Measurements from ENCODE around the gene ADSL.

ADSL gene

DNA sequence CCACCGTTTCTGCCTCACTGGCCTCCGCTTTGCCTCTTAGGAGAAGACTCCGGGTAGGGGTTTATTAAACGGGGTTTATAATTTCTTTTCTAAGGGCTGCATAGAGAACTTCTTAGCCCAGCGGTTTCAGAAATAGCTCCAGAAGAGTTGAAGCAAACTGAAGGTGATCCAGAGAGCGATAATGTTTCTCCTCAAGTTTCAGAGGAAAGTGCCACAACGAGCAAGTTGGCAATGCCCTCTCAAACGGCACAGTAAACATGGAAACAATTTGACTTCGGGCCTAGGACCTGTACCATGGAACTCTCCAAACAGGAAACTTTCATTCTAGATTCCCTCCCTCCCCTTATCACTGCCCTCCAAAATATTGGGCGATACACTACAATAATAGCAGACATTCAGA lies 1.0 kb downstream of the ADSL start:
- no peak for DNase-seq
- TF ChIP-seq, protein P1, sequence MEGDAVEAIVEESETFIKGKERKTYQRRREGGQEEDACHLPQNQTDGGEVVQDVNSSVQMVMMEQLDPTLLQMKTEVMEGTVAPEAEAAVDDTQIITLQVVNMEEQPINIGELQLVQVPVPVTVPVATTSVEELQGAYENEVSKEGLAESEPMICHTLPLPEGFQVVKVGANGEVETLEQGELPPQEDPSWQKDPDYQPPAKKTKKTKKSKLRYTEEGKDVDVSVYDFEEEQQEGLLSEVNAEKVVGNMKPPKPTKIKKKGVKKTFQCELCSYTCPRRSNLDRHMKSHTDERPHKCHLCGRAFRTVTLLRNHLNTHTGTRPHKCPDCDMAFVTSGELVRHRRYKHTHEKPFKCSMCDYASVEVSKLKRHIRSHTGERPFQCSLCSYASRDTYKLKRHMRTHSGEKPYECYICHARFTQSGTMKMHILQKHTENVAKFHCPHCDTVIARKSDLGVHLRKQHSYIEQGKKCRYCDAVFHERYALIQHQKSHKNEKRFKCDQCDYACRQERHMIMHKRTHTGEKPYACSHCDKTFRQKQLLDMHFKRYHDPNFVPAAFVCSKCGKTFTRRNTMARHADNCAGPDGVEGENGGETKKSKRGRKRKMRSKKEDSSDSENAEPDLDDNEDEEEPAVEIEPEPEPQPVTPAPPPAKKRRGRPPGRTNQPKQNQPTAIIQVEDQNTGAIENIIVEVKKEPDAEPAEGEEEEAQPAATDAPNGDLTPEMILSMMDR (IDR thresholded peaks at IDR 0.05; ENCODE audit: low read depth, low read length): no peak
- H3K27ac ChIP-seq: peak overlapping the region; percentile 86
- H3K4me3 ChIP-seq (ENCODE audit: low read depth, low read length): peak overlapping the region; percentile 94
- H3K27me3 ChIP-seq (ENCODE audit: insufficient read depth, low read depth, severe bottlenecking): no peaks in the 10 kb centered on the region
- H3K36me3 ChIP-seq: peaks cover 40% of the 10 kb centered on the region
- H3K9me3 ChIP-seq (ENCODE audit: severe bottlenecking): no peaks in the 10 kb centered on the region

DNA sequence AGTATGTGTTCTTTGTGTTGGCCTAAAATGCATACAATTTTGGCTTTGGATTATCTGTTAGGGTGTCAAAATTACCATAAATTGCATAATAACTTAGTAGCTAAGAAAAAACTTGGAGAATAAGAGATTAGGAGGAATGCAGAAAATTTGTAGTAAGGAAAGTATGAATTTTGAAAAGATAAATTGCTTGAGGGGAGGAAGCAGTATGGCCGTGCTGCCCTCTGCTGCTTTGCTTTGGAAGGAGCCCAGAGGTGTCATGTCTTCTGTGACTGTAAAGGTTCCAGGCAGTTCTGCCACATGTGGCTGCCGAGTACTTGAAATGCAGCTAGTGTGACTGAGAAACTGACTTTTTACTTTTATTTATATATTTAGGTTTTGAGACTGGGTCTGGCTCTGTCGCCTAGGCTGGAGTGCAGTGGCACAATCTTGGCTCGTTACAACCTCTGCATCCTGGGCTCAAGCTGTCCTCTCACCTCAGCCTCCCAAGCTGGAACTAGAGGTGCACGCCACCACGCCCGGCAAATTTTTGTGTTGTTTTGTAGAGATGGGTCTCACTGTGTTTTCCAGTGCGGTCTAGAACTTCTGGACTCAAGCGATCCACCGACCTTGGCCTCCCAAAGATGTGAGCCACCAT lies 1.8 kb downstream of the ADSL start:
- no peaks in the 10 kb centered on the region for H3K9me3 ChIP-seq (ENCODE audit: severe bottlenecking)
- TF ChIP-seq, protein P1 (IDR thresholded peaks at IDR 0.05; ENCODE audit: low read depth, low read length): peak; percentile 73
- peak; percentile 34 for DNase-seq
- no peak overlapping the region for H3K27ac ChIP-seq
- no peak overlapping the region for H3K4me3 ChIP-seq (ENCODE audit: low read depth, low read length)
- no peaks in the 10 kb centered on the region for H3K27me3 ChIP-seq (ENCODE audit: insufficient read depth, low read depth, severe bottlenecking)
- peaks cover 49% of the 10 kb centered on the region for H3K36me3 ChIP-seq

DNA sequence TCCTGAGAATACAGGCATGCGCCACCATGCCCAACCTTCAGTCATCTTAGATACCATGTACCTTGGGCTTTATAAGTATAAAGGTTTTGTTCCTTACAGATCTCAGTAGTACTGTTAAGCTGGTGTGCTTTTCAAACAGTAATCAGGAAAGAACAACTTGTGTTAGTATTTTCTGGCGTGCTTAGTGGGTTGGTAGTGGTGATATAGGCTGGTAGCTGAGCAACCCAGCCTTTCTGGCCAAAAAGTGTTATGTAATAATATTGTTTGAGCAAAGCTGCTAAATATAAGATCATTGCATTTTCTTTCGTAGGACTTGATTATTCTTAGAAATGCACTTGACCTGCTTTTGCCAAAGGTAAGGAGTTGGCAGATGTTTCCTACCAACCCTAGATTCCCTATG lies 6.5 kb downstream of the ADSL start:
- DNase-seq: no peak
- Histone ChIP-seq H3K27me3 (ENCODE audit: insufficient read depth, low read depth, severe bottlenecking) (no peaks in the 10 kb centered on the region), H3K36me3 (peaks cover 73% of the 10 kb centered on the region), H3K9me3 (ENCODE audit: severe bottlenecking) (no peaks in the 10 kb centered on the region), H3K4me3 (ENCODE audit: low read depth, low read length) (no peak overlapping the region), H3K27ac (no peak overlapping the region)
- TF ChIP-seq, protein P1 (IDR thresholded peaks at IDR 0.05; ENCODE audit: low read depth, low read length): no peak

- peaks cover 86% of the 10 kb centered on the region for H3K36me3 ChIP-seq
- no peak overlapping the region for H3K4me3 ChIP-seq (ENCODE audit: low read depth, low read length)
- H3K27me3 ChIP-seq (ENCODE audit: insufficient read depth, low read depth, severe bottlenecking): no peaks in the 10 kb centered on the region
- no peak for DNase-seq
- no peak overlapping the region for H3K27ac ChIP-seq
- H3K9me3 ChIP-seq (ENCODE audit: severe bottlenecking): no peaks in the 10 kb centered on the region
- TF ChIP-seq, protein P1 (IDR thresholded peaks at IDR 0.05; ENCODE audit: low read depth, low read length): no peak
These were observed 14.8 kb downstream of the ADSL start for GRCh38 chr22:40361100-40361499.

DNA sequence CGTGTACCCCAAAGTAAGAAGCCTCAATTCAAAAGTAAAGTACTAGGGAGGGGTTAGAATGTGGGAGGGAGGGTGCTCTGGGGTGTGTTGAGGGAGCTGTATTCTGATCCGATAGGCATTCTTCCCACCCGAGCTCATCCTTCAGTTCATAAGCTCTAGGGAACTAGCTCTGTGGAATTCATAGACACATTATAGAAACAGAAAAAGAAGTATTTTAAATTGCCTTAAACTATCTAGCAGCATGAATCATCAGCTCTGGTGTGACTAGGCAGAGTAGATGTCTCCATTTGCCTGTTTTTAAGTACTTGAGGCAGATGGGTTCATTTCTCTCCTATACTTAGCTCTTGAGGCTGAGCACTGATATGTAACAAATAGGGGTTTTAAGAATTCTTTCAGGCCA lies 16.8 kb downstream of the ADSL start:
- peaks cover 90% of the 10 kb centered on the region for H3K36me3 ChIP-seq
- H3K4me3 ChIP-seq (ENCODE audit: low read depth, low read length): no peak overlapping the region
- no peak overlapping the region for H3K27ac ChIP-seq
- TF ChIP-seq, protein P1 (IDR thresholded peaks at IDR 0.05; ENCODE audit: low read depth, low read length): no peak
- H3K9me3 ChIP-seq (ENCODE audit: severe bottlenecking): no peaks in the 10 kb centered on the region
- H3K27me3 ChIP-seq (ENCODE audit: insufficient read depth, low read depth, severe bottlenecking): no peaks in the 10 kb centered on the region
- DNase-seq: no peak

DNA sequence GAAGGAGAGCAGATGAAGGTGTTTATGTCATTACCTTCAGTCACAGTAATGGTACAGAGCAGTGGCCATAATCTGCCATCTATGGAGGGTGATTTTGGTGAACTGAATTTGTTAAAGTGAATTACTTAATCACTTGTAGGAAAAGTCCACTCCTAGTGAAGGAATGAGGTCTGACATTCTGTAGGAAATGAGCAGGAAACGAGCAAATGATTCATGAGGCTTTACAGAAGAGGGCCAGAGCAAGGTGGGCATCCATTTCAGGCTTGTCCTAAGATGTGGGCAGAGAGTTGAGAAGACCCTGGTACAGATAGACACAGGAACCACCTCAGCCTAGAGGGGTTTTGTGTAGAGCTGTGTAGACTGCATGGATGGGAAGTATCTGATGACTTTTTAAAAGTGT lies 18.1 kb downstream of the ADSL start:
- Histone ChIP-seq H3K36me3 (peaks cover 90% of the 10 kb centered on the region), H3K27me3 (ENCODE audit: insufficient read depth, low read depth, severe bottlenecking) (no peaks in the 10 kb centered on the region), H3K9me3 (ENCODE audit: severe bottlenecking) (no peaks in the 10 kb centered on the region), H3K27ac (no peak overlapping the region), H3K4me3 (ENCODE audit: low read depth, low read length) (no peak overlapping the region)
- TF ChIP-seq, protein P1 (IDR thresholded peaks at IDR 0.05; ENCODE audit: low read depth, low read length): no peak
- DNase-seq: no peak

Measured in WERI-Rb-1 (cell line).